Measurements from ENCODE around the gene AGAP1.

AGAP1 gene

DNA sequence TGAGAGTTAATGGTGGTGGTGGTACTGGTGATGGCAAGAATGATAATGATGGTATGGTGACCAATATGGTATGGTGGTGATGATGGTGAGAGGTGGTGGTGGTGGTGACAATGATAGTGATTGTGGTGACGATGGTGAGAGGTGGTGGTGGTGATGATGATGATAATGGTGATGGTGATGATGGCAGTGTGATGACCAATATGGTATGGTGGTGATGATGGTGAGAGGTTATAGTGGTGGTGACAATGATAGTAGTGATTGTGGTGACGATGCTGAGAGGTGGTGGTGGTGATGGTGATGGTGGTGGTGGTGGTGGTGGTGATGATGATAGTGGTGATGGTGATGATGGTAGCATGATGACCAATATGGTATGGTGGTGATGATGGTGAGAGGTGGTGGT, 505.2 kb downstream of the AGAP1 start:
- peaks cover 0 to 4% of the 10 kb centered on the region in 2 donors for H3K4me1 ChIP-seq (ENCODE audit: control insufficient read depth in 1 of 2, insufficient read depth in 2 of 2, low read length in 2 of 2)
- H3K27me3 ChIP-seq (ENCODE audit: control insufficient read depth in 1 of 2, insufficient read depth in 2 of 2, low read length in 2 of 2): no peaks in the 10 kb centered on the region
- no peak overlapping the region for H3K27ac ChIP-seq (ENCODE audit: low read depth, low read length)
- H3K9me3 ChIP-seq (ENCODE audit: control insufficient read depth in 1 of 2, low read length in 2 of 2): no peaks in the 10 kb centered on the region
- H3K4me3 ChIP-seq (ENCODE audit: low read depth in 1 of 2, low read length in 2 of 2): no peak overlapping the region
- peaks cover 0 to 14% of the 10 kb centered on the region in 2 donors for H3K36me3 ChIP-seq (ENCODE audit: control insufficient read depth in 1 of 2, insufficient read depth in 2 of 2, low read length in 2 of 2)
- no peak overlapping the region for H3K9ac ChIP-seq (ENCODE audit: low read depth in 1 of 2, low read length in 2 of 2)

- Histone ChIP-seq H3K4me1 (ENCODE audit: control insufficient read depth in 1 of 2, insufficient read depth in 2 of 2, low read length in 2 of 2) (no peaks in the 10 kb centered on the region), H3K9me3 (ENCODE audit: control insufficient read depth in 1 of 2, low read length in 2 of 2) (no peaks in the 10 kb centered on the region), H3K27me3 (ENCODE audit: control insufficient read depth in 1 of 2, insufficient read depth in 2 of 2, low read length in 2 of 2) (no peaks in the 10 kb centered on the region), H3K9ac (ENCODE audit: low read depth in 1 of 2, low read length in 2 of 2) (no peak overlapping the region), H3K36me3 (ENCODE audit: control insufficient read depth in 1 of 2, insufficient read depth in 2 of 2, low read length in 2 of 2) (peaks cover 0 to 11% of the 10 kb centered on the region in 2 donors), H3K4me3 (ENCODE audit: low read depth in 1 of 2, low read length in 2 of 2) (no peak overlapping the region), H3K27ac (ENCODE audit: low read depth, low read length) (no peak overlapping the region)
Measured at GRCh38 chr2:236001166-236001828, 507.5 kb downstream of the AGAP1 start.

GRCh38 chr2:236001854-236002253, 508.0 kb downstream of the AGAP1 start:
- Histone ChIP-seq H3K27ac (ENCODE audit: low read depth, low read length) (no peak overlapping the region), H3K9me3 (ENCODE audit: control insufficient read depth in 1 of 2, low read length in 2 of 2) (no peaks in the 10 kb centered on the region), H3K4me1 (ENCODE audit: control insufficient read depth in 1 of 2, insufficient read depth in 2 of 2, low read length in 2 of 2) (no peaks in the 10 kb centered on the region), H3K36me3 (ENCODE audit: control insufficient read depth in 1 of 2, insufficient read depth in 2 of 2, low read length in 2 of 2) (peaks cover 0 to 11% of the 10 kb centered on the region in 2 donors), H3K9ac (ENCODE audit: low read depth in 1 of 2, low read length in 2 of 2) (no peak overlapping the region), H3K4me3 (ENCODE audit: low read depth in 1 of 2, low read length in 2 of 2) (no peak overlapping the region), H3K27me3 (ENCODE audit: control insufficient read depth in 1 of 2, insufficient read depth in 2 of 2, low read length in 2 of 2) (no peaks in the 10 kb centered on the region)

GRCh38 chr2:236008006-236008405, 514.2 kb downstream of the AGAP1 start:
- no peaks in the 10 kb centered on the region for H3K9me3 ChIP-seq (ENCODE audit: control insufficient read depth in 1 of 2, low read length in 2 of 2)
- no peak overlapping the region for H3K9ac ChIP-seq (ENCODE audit: low read depth in 1 of 2, low read length in 2 of 2)
- no peaks in the 10 kb centered on the region for H3K4me1 ChIP-seq (ENCODE audit: control insufficient read depth in 1 of 2, insufficient read depth in 2 of 2, low read length in 2 of 2)
- peaks cover 0 to 3% of the 10 kb centered on the region in 2 donors for H3K36me3 ChIP-seq (ENCODE audit: control insufficient read depth in 1 of 2, insufficient read depth in 2 of 2, low read length in 2 of 2)
- no peak overlapping the region for H3K27ac ChIP-seq (ENCODE audit: low read depth, low read length)
- no peaks in the 10 kb centered on the region for H3K27me3 ChIP-seq (ENCODE audit: control insufficient read depth in 1 of 2, insufficient read depth in 2 of 2, low read length in 2 of 2)
- no peak overlapping the region for H3K4me3 ChIP-seq (ENCODE audit: low read depth in 1 of 2, low read length in 2 of 2)

DNA sequence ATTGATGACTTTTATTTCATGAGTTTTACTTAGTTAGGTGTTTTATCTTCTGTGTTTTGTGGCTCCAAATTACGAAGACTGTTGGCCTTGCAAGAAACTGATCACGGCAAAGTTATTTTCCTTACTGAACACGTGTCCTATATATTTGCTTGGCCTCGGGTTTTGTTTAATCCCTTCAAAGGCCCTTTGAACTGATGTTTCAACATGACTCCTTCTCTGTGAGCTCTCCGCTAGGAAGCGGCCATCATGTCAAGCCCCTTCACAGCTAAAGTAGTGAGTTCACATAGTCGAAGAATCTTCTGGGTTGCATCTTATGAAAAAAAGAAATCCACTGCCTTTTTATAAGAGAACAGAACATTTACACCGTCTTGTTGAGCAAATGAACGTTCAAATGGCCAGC, 515.0 kb downstream of the AGAP1 start:
- Histone ChIP-seq H3K27ac (ENCODE audit: low read depth, low read length) (no peak overlapping the region), H3K9ac (ENCODE audit: low read depth in 1 of 2, low read length in 2 of 2) (no peak overlapping the region), H3K36me3 (ENCODE audit: control insufficient read depth in 1 of 2, insufficient read depth in 2 of 2, low read length in 2 of 2) (peaks cover 0 to 3% of the 10 kb centered on the region in 2 donors), H3K27me3 (ENCODE audit: control insufficient read depth in 1 of 2, insufficient read depth in 2 of 2, low read length in 2 of 2) (no peaks in the 10 kb centered on the region), H3K9me3 (ENCODE audit: control insufficient read depth in 1 of 2, low read length in 2 of 2) (no peaks in the 10 kb centered on the region), H3K4me1 (ENCODE audit: control insufficient read depth in 1 of 2, insufficient read depth in 2 of 2, low read length in 2 of 2) (no peaks in the 10 kb centered on the region), H3K4me3 (ENCODE audit: low read depth in 1 of 2, low read length in 2 of 2) (no peak overlapping the region)

GRCh38 chr2:236010920-236011685, 517.3 kb downstream of the AGAP1 start:
- no peaks in the 10 kb centered on the region for H3K27me3 ChIP-seq (ENCODE audit: control insufficient read depth in 1 of 2, insufficient read depth in 2 of 2, low read length in 2 of 2)
- no peaks in the 10 kb centered on the region for H3K4me1 ChIP-seq (ENCODE audit: control insufficient read depth in 1 of 2, insufficient read depth in 2 of 2, low read length in 2 of 2)
- H3K9ac ChIP-seq (ENCODE audit: low read depth in 1 of 2, low read length in 2 of 2): no peak overlapping the region
- no peaks in the 10 kb centered on the region for H3K9me3 ChIP-seq (ENCODE audit: control insufficient read depth in 1 of 2, low read length in 2 of 2)
- H3K36me3 ChIP-seq (ENCODE audit: control insufficient read depth in 1 of 2, insufficient read depth in 2 of 2, low read length in 2 of 2): peaks cover 0 to 3% of the 10 kb centered on the region in 2 donors
- H3K4me3 ChIP-seq (ENCODE audit: low read depth in 1 of 2, low read length in 2 of 2): no peak overlapping the region
- no peak overlapping the region for H3K27ac ChIP-seq (ENCODE audit: low read depth, low read length)

DNA sequence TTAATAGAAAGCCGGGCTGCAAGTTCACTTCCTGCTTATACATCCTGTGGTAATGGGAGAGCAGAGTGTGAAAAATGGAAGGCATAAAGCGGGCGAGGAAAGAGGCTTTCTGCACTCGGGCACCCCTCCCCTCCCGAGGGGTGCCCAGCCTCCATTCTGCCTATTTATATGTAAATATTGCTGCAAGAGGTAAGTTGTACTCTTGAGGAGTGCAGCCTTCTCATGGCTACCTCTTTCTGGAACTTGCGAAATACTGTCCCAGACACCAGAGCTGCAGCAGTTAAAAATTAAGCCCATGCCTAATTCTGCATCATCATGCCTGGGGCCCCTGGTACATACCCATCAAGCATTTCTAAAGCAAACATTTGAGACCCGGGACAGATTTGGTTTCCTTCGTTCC, 518.3 kb downstream of the AGAP1 start:
- Histone ChIP-seq H3K27ac (ENCODE audit: low read depth, low read length) (no peak overlapping the region), H3K4me1 (ENCODE audit: control insufficient read depth in 1 of 2, insufficient read depth in 2 of 2, low read length in 2 of 2) (no peaks in the 10 kb centered on the region), H3K27me3 (ENCODE audit: control insufficient read depth in 1 of 2, insufficient read depth in 2 of 2, low read length in 2 of 2) (no peaks in the 10 kb centered on the region), H3K9ac (ENCODE audit: low read depth in 1 of 2, low read length in 2 of 2) (no peak overlapping the region), H3K9me3 (ENCODE audit: control insufficient read depth in 1 of 2, low read length in 2 of 2) (no peaks in the 10 kb centered on the region), H3K36me3 (ENCODE audit: control insufficient read depth in 1 of 2, insufficient read depth in 2 of 2, low read length in 2 of 2) (peaks cover 0 to 3% of the 10 kb centered on the region in 2 donors), H3K4me3 (ENCODE audit: low read depth in 1 of 2, low read length in 2 of 2) (no peak overlapping the region)

GRCh38 chr2:236014408-236015131, 520.7 kb downstream of the AGAP1 start:
- Histone ChIP-seq H3K27me3 (ENCODE audit: control insufficient read depth in 1 of 2, insufficient read depth in 2 of 2, low read length in 2 of 2) (no peaks in the 10 kb centered on the region), H3K9me3 (ENCODE audit: control insufficient read depth in 1 of 2, low read length in 2 of 2) (no peaks in the 10 kb centered on the region), H3K4me3 (ENCODE audit: low read depth in 1 of 2, low read length in 2 of 2) (no peak overlapping the region), H3K9ac (ENCODE audit: low read depth in 1 of 2, low read length in 2 of 2) (no peak overlapping the region), H3K4me1 (ENCODE audit: control insufficient read depth in 1 of 2, insufficient read depth in 2 of 2, low read length in 2 of 2) (no peaks in the 10 kb centered on the region), H3K36me3 (ENCODE audit: control insufficient read depth in 1 of 2, insufficient read depth in 2 of 2, low read length in 2 of 2) (peaks cover 9 to 11% of the 10 kb centered on the region in 2 donors), H3K27ac (ENCODE audit: low read depth, low read length) (no peak overlapping the region)

DNA sequence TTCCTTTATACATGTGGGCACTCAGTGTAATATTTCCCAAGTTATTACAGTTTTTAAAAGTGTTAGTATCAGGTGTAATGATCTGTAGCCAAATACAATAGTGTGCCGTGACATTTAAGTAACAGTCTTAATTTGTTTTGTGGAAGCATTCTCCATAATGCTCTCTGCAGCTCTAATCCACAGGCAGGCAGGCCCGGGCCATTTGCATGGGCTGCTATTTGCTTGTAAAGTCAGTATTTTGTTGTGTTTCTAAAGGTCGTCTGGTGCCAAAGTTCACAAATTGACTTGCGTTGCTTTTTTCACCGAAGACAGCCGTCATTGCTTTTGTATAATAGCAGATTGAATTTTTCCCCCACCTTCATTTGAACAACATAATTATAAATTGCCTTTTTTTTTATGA, 521.3 kb downstream of the AGAP1 start:
- peaks cover 9 to 12% of the 10 kb centered on the region in 2 donors for H3K36me3 ChIP-seq (ENCODE audit: control insufficient read depth in 1 of 2, insufficient read depth in 2 of 2, low read length in 2 of 2)
- H3K9me3 ChIP-seq (ENCODE audit: control insufficient read depth in 1 of 2, low read length in 2 of 2): no peaks in the 10 kb centered on the region
- H3K4me3 ChIP-seq (ENCODE audit: low read depth in 1 of 2, low read length in 2 of 2): no peak overlapping the region
- H3K9ac ChIP-seq (ENCODE audit: low read depth in 1 of 2, low read length in 2 of 2): no peak overlapping the region
- H3K4me1 ChIP-seq (ENCODE audit: control insufficient read depth in 1 of 2, insufficient read depth in 2 of 2, low read length in 2 of 2): no peaks in the 10 kb centered on the region
- no peak overlapping the region for H3K27ac ChIP-seq (ENCODE audit: low read depth, low read length)
- no peaks in the 10 kb centered on the region for H3K27me3 ChIP-seq (ENCODE audit: control insufficient read depth in 1 of 2, insufficient read depth in 2 of 2, low read length in 2 of 2)

DNA sequence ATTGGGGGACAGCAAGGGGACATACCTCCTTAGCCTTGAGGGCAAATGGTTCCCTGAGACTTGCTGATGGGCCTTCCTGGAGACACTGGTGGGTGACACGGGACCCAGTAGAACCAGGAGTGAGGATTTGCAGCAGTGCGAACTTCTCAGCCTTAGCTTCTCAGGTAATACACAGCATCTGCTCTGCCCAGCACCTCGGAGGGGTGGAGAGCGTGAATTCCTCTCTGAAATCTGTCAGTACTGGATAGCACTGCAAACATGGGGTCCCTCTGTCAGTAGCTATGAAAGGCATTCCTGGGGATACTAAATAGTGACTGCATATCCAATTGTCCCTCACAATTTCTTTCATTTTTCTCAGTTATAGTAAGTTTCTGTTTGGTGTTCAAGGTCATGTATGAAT, 522.7 kb downstream of the AGAP1 start:
- H3K9me3 ChIP-seq (ENCODE audit: control insufficient read depth in 1 of 2, low read length in 2 of 2): no peaks in the 10 kb centered on the region
- no peak overlapping the region for H3K9ac ChIP-seq (ENCODE audit: low read depth in 1 of 2, low read length in 2 of 2)
- no peak overlapping the region for H3K4me3 ChIP-seq (ENCODE audit: low read depth in 1 of 2, low read length in 2 of 2)
- H3K4me1 ChIP-seq (ENCODE audit: control insufficient read depth in 1 of 2, insufficient read depth in 2 of 2, low read length in 2 of 2): no peaks in the 10 kb centered on the region
- no peak overlapping the region for H3K27ac ChIP-seq (ENCODE audit: low read depth, low read length)
- no peaks in the 10 kb centered on the region for H3K27me3 ChIP-seq (ENCODE audit: control insufficient read depth in 1 of 2, insufficient read depth in 2 of 2, low read length in 2 of 2)
- H3K36me3 ChIP-seq (ENCODE audit: control insufficient read depth in 1 of 2, insufficient read depth in 2 of 2, low read length in 2 of 2): peaks cover 9 to 12% of the 10 kb centered on the region in 2 donors

All from duodenal mucosa (tissue), 2 donors.